Endothelial cell of umbilical vein (primary cell): ENCODE results near the gene PBX2. TPM values are rescaled to one million over a fixed set of nuclear protein-coding genes. Genes with fewer than 3 reads are reported as not detected.

Experiments used
- BruUV-seq: library from RNA; stranded (reverse); fragments of 400-500 nt; replicated peaks from 2 replicates; lab custom pipeline; 2021; lab: Mats Ljungman, UMichigan
- CTCF ChIA-PET: fragments of 300-600, 350-600 bp; sonication (Branson Sonifier 250); formaldehyde crosslinking; loops from one replicate; lab custom pipeline; 2021; ENCODE audit warnings: antibody characterized with exemption, inconsistent platforms; lab: Charles Lee
- POLR2A ChIA-PET: fragments of 300-600, 350-600 bp; sonication (Branson Sonifier 250); formaldehyde crosslinking; loops from one replicate; lab custom pipeline; 2021; ENCODE audit warnings: antibody characterized with exemption, inconsistent platforms; lab: Charles Lee
- DNase-seq: peaks from one replicate; pipeline ENCODE4 v3.0.0-alpha.2; 2011; ENCODE audit warnings: low read depth, low spot score
- FAIRE-seq: peaks from 2 replicates; lab custom pipeline; 2011; peaks lifted over from hg19 to GRCh38; lab: Jason Lieb, UNC
- H2AFZ ChIP-seq: 2 replicates; pipeline ENCODE4 v1.6.0; 2012; ENCODE audit warnings: low read depth, low read length, control low read depth, inconsistent platforms
- H3K27ac ChIP-seq: 2 replicates; pipeline ENCODE4 v1.5.1; 2011; ENCODE audit warnings: low read depth, mild to moderate bottlenecking, control low read depth, low read length, moderate library complexity; ENCODE audit not compliant: insufficient read depth
- H3K27me3 ChIP-seq, 2 experiments: 2 replicates each; pipeline versions ENCODE4 v1.6.0 to v1.6.1; 2011; ENCODE audit warnings: low read length in 2 of 2, mixed read lengths in 1 of 2; ENCODE audit not compliant: control insufficient read depth in 2 of 2, insufficient read depth in 2 of 2
- H3K36me3 ChIP-seq, 2 experiments: 2 replicates in 1 of 2; 3 replicates in 1 of 2; pipeline ENCODE4 v1.5.1; 2011; ENCODE audit warnings: low read length in 2 of 2, mild to moderate bottlenecking in 1 of 2, moderate library complexity in 1 of 2; ENCODE audit not compliant: control insufficient read depth in 2 of 2, insufficient read depth in 2 of 2; ENCODE audit errors: extremely low read depth in 1 of 2
- H3K4me1 ChIP-seq: 3 replicates; pipeline ENCODE4 v1.5.1; 2011; ENCODE audit warnings: mild to moderate bottlenecking, low read length; ENCODE audit not compliant: control insufficient read depth, insufficient read depth; ENCODE audit errors: extremely low read depth
- H3K4me2 ChIP-seq: 2 replicates; pipeline ENCODE4 v1.6.1; 2011; ENCODE audit warnings: low read length, control low read depth, mixed read lengths; ENCODE audit not compliant: insufficient read depth
- H3K4me3 ChIP-seq, 3 experiments: fragments of 200-600 bp in 1 of 3; sonication (generic), shearing (Covaris generic) in 1 of 3; replicated peaks in 1 of 3; 2 replicates each; pipeline ENCODE4 v1.5.1; 2011 to 2016; ENCODE audit warnings: control low read depth in 3 of 3, low read length in 3 of 3, mild to moderate bottlenecking in 2 of 3, inconsistent platforms in 1 of 3, low read depth in 1 of 3, moderate library complexity in 1 of 3; ENCODE audit not compliant: insufficient read depth in 1 of 3
- H3K79me2 ChIP-seq: 2 replicates; pipeline ENCODE4 v1.6.0; 2012; ENCODE audit warnings: low read length, inconsistent platforms; ENCODE audit not compliant: control insufficient read depth, insufficient read depth
- H3K9ac ChIP-seq: replicated peaks from 2 replicates; pipeline ENCODE3; 2011; ENCODE audit warnings: low read length, control low read depth; ENCODE audit not compliant: insufficient read depth; ENCODE audit errors: extremely low read depth
- H3K9me1 ChIP-seq: replicated peaks from 3 replicates; pipeline ENCODE4 v1.6.0; 2011; ENCODE audit warnings: mild to moderate bottlenecking, low read length; ENCODE audit not compliant: control insufficient read depth, insufficient read depth; ENCODE audit errors: extremely low read depth
- H3K9me3 ChIP-seq: replicated peaks from 2 replicates; pipeline ENCODE4 v1.5.1; 2012; ENCODE audit warnings: low read length, inconsistent platforms; ENCODE audit not compliant: control insufficient read depth, insufficient read depth
- H4K20me1 ChIP-seq: replicated peaks from 2 replicates; pipeline ENCODE3; 2011; ENCODE audit warnings: mild to moderate bottlenecking, low read length; ENCODE audit not compliant: control insufficient read depth, insufficient read depth; ENCODE audit errors: extremely low read depth
- CTCF ChIP-seq, 2 donors: IDR thresholded peaks; 1 replicate in 1 of 2; 2 replicates in 1 of 2; pipeline ENCODE4 v1.5.1; 2011; ENCODE audit warnings: low read length in 2 of 2, mild to moderate bottlenecking in 2 of 2, moderate library complexity in 2 of 2, control low read depth in 1 of 2, inconsistent platforms in 1 of 2, low read depth in 1 of 2; ENCODE audit not compliant: insufficient read depth in 1 of 2; ENCODE audit errors: extremely low read depth in 1 of 2
- EZH2 ChIP-seq: IDR thresholded peaks from 2 replicates; pipeline ENCODE4 v1.6.1; 2012; ENCODE audit warnings: borderline replicate concordance, low read depth, mild to moderate bottlenecking, moderate library complexity, low read length, inconsistent platforms; ENCODE audit not compliant: severe bottlenecking
- JUN ChIP-seq: IDR thresholded peaks from 2 replicates; pipeline ENCODE4 v1.6.1; 2011; ENCODE audit warnings: borderline replicate concordance, low read depth; ENCODE audit not compliant: insufficient read length, insufficient read depth
- MAX ChIP-seq: IDR thresholded peaks from 2 replicates; pipeline ENCODE4 v1.6.1; 2011; ENCODE audit not compliant: insufficient read depth, insufficient read length
- MYC ChIP-seq: IDR thresholded peaks from one replicate; pipeline ENCODE4 v1.6.1; 2011; ENCODE audit warnings: mild to moderate bottlenecking, low read depth, low read length
- POLR2A ChIP-seq: IDR thresholded peaks from 2 replicates; pipeline ENCODE4 v1.6.1; 2012; ENCODE audit warnings: low read depth, mild to moderate bottlenecking, control low read depth, low read length
- POLR2AphosphoS5 ChIP-seq: IDR thresholded peaks from 2 replicates; pipeline ENCODE4 v1.6.1; 2012; ENCODE audit warnings: low read depth, mild to moderate bottlenecking, control low read depth, low read length, moderate library complexity; ENCODE audit not compliant: insufficient read depth
- dilution Hi-C: fragments of 300-500 bp; cut with MboI; formaldehyde crosslinking; loops from one replicate; pipeline ENCODE4 v1.15.0; 2019; ENCODE audit warnings: low sequenced_read_pairs; ENCODE audit not compliant: extremely low pct_ligation_motif_present
- intact Hi-C: fragments of 100-400 bp; cut with micrococcal nuclease; formaldehyde crosslinking; loops from one replicate; pipeline ENCODE4 v1.10.0; 2022
- polyA plus RNA-seq, 4 experiments: library from polyadenylated mRNA; depleted of rRNA in 3 of 4; stranded (reverse) in 3 of 4; unstranded in 1 of 4; fragments of >200 nt; gene quantifications; 2 replicates each; pipeline versions ENCODE4 v1.2.1 to v1.2.3, GENCODE V29; 2011 to 2012; ENCODE audit warnings: missing spikeins in 1 of 4
- total RNA-seq: library from RNA; stranded (reverse); gene quantifications from 2 replicates; pipeline ENCODE4 v1.2.3, GENCODE V29; 2021

Gene PBX2
- total and polyA plus RNA-seq, 2 donors (not counting 3 experiments of a cell fraction or from before 2014, with no cell fraction given), result 82.3 to 100 TPM

- TF ChIP-seq CTCF (IDR thresholded peaks at IDR 0.05; ENCODE audit: extremely low read depth in 1 of 2, insufficient read depth in 1 of 2, low read depth in 1 of 2, low read length in 2 of 2) (no peak), MYC (no peak), MAX (no peak), POLR2A (no peak), EZH2 (no peak), POLR2AphosphoS5 (no peak), JUN (no peak)
- Histone ChIP-seq H3K79me2 (peaks cover 11% of the 10 kb centered on the region), H4K20me1 (no peaks in the 10 kb centered on the region), H3K9ac (no peak overlapping the region), H3K4me1 (peaks cover 7% of the 10 kb centered on the region), H3K27me3 (no peaks in the 10 kb centered on the region), H3K9me1 (no peaks in the 10 kb centered on the region), H3K36me3 (peaks cover 7 to 21% of the 10 kb centered on the region in 2 experiments), H3K9me3 (no peaks in the 10 kb centered on the region), H3K4me2 (no peak overlapping the region), H3K27ac (no peak overlapping the region), H2AFZ (no peak overlapping the region), H3K4me3 (no peak overlapping the region)
- intact Hi-C loops, result no loop called here
- dilution Hi-C loops, result no loop called here
- no peak for DNase-seq
- ChIA-PET POLR2A (no interaction called here), CTCF (interaction anchor here (0.6 kb wide), 1 partner anchor 488 kb away, joined by 3 read pairs; no protein-coding TSS in a partner anchor)
- no peak for FAIRE-seq
- BruUV-seq, result no TSS peak
These were observed 19.7 kb downstream of the PBX2 start for GRCh38 chr6:32170294-32170693.
